Activated effector memory CD4-positive, alpha-beta T cell treated with Interleukin-2 at 50 U/mL for 16 hours (primary cell): ENCODE measurements around the gene HSF2BP.
"Not testable (repeated sequence)": the region's sequence is repeated elsewhere in the genome, so short reads cannot be mapped to it uniquely, and the experiment has no call there.

Source experiments
- DNase-seq: peaks from one replicate; pipeline ENCODE4 v3.0.0-alpha.2; 2020

The HSF2BP gene

GRCh38 chr21:43616861-43617260 is 42.4 kb downstream of the HSF2BP start:
- not testable (repeated sequence) for DNase-seq

- DNase-seq: no peak
These were observed 44.4 kb downstream of the HSF2BP start for GRCh38 chr21:43614839-43615238.

- no peak for DNase-seq
These were observed 45.3 kb downstream of the HSF2BP start for GRCh38 chr21:43613755-43614638.

GRCh38 chr21:43611598-43612369 is 47.5 kb downstream of the HSF2BP start:
- no peak for DNase-seq

- no peak for DNase-seq
These were observed 49.6 kb downstream of the HSF2BP start for GRCh38 chr21:43609501-43610340.

GRCh38 chr21:43608664-43609063 is 50.6 kb downstream of the HSF2BP start:
- no peak for DNase-seq

GRCh38 chr21:43608225-43608624 is 51.1 kb downstream of the HSF2BP start:
- no peak for DNase-seq

GRCh38 chr21:43605320-43606215 is 53.7 kb downstream of the HSF2BP start:
- DNase-seq: no peak

GRCh38 chr21:43604505-43605204 is 54.6 kb downstream of the HSF2BP start:
- no peak for DNase-seq

- no peak for DNase-seq
These were observed 55.4 kb downstream of the HSF2BP start for GRCh38 chr21:43603641-43604504.

- DNase-seq: no peak
These were observed 56.1 kb downstream of the HSF2BP start for GRCh38 chr21:43603233-43603626.

GRCh38 chr21:43602266-43603232 is 56.7 kb downstream of the HSF2BP start:
- no peak for DNase-seq

- no peak for DNase-seq
These were observed 58.5 kb downstream of the HSF2BP start for GRCh38 chr21:43600642-43601402.

GRCh38 chr21:43599728-43600127 is 59.6 kb downstream of the HSF2BP start:
- no peak for DNase-seq

- no peak for DNase-seq
These were observed 60.7 kb downstream of the HSF2BP start for GRCh38 chr21:43598416-43599120.

- DNase-seq: no peak
These were observed 61.6 kb downstream of the HSF2BP start for GRCh38 chr21:43597540-43598250.

GRCh38 chr21:43597052-43597451 is 62.2 kb downstream of the HSF2BP start:
- DNase-seq: no peak
